Chondrocyte (in vitro differentiated cells): ENCODE data around the gene SLC43A3. TPM values are rescaled to one million over a fixed set of nuclear protein-coding genes. Genes with fewer than 3 reads are reported as not detected.

Source experiments
- DNase-seq: peaks from one replicate; pipeline ENCODE4 v3.0.0; 2021; ENCODE audit warnings: mixed read lengths, low spot score
- H3K27ac Mint-ChIP-seq: one replicate; pipeline ENCODE4 v1.8.0; 2021; ENCODE audit warnings: mild to moderate bottlenecking, moderate library complexity, mixed read lengths; ENCODE audit not compliant: unreplicated experiment
- H3K27me3 Mint-ChIP-seq: 2 replicates; pipeline ENCODE4 v1.8.0; 2021; ENCODE audit warnings: low read depth, mixed read lengths
- H3K36me3 Mint-ChIP-seq: 2 replicates; pipeline ENCODE4 v1.8.0; 2021; ENCODE audit warnings: low read depth, mixed read lengths
- H3K4me1 Mint-ChIP-seq: 2 replicates; pipeline ENCODE4 v1.8.0; 2021; ENCODE audit warnings: low read depth, mild to moderate bottlenecking, mixed read lengths
- H3K4me3 Mint-ChIP-seq: one replicate; pipeline ENCODE4 v1.8.0; 2021; ENCODE audit warnings: mild to moderate bottlenecking, moderate library complexity, mixed read lengths; ENCODE audit not compliant: unreplicated experiment
- H3K9me3 Mint-ChIP-seq: 2 replicates; pipeline ENCODE4 v1.8.0; 2021; ENCODE audit warnings: low read depth, mixed read lengths
- CTCF ChIP-seq: fragments of 200-600 bp; sonication (generic); IDR thresholded peaks from 2 replicates; pipeline ENCODE4 v1.5.0; 2021; ENCODE audit warnings: antibody characterized with exemption, mild to moderate bottlenecking, moderate library complexity
- total RNA-seq: library from RNA; stranded (reverse); gene quantifications from 3 replicates; pipeline ENCODE4 v1.2.1, GENCODE V29; 2021

SLC43A3 gene
- total RNA-seq, 1 donor from 2014 or later: 12.4 TPM

DNA sequence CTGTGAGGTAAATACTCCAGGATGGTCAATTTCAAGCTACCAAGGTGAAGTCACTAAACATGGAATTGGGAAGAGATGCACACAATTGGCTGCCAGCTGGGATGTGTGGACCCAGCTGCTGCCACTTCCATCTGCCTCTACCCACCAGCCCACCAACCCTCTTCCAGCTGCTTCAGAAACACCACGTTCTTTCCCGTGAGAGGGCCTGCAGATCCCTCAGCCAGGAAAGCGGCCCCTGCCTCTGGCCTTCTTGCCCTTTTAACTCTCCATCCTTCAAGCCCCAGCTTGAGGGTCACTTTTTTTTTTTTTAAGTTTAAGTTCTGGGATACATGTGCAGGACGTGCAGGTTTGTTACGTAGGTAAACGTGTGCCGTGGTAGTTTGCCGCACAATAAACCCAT is 65.9 kb downstream of the SLC43A3 start:
- peaks cover 33% of the 10 kb centered on the region for H3K27me3 Mint-ChIP-seq
- H3K27ac Mint-ChIP-seq: no peak overlapping the region
- H3K9me3 Mint-ChIP-seq: no peaks in the 10 kb centered on the region
- no peak overlapping the region for H3K4me3 Mint-ChIP-seq
- no peak for TF ChIP-seq CTCF
- no peaks in the 10 kb centered on the region for H3K36me3 Mint-ChIP-seq
- DNase-seq: no peak
- H3K4me1 Mint-ChIP-seq: peaks cover 4% of the 10 kb centered on the region

DNA sequence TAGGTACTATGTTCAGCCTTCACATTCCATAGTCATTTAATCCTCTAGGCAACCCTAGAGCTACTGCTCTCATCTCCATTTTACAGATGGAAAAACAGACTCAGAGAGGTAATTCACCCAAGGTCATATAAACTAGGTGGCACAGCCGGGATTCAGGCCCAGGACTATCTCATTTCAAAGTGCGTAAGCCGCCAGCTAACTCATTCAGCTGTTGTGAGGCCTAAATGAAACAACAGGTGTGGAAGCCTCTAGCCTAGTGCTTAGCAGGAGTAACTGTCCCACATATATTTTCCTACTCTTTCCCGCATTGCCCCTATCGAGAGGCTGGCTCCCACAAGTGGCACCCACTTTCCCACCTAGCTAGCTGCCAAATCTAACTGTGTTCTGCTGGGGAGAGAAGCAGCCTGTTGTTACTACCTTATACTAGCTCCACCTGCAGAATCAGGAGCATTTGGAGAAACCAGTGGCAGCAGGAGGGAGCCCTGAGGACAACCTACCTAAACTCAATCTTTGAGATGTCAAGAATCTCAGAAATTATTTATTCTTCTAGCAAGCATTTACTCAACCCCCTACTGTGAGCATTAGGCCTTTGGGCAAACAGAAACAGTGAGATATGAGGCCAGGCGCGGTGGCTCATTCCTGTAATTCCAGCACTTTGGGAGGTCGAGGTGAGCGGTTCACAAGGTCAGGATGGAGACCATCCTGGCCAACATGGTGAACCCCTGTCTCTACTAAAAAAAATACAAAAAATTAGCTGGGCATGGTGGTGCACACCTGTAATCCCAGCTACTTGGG is 66.8 kb downstream of the SLC43A3 start:
- no peak for DNase-seq
- Mint-ChIP-seq H3K9me3 (no peaks in the 10 kb centered on the region), H3K27ac (no peak overlapping the region), H3K27me3 (peaks cover 28% of the 10 kb centered on the region), H3K4me3 (no peak overlapping the region), H3K36me3 (no peaks in the 10 kb centered on the region), H3K4me1 (peaks cover 4% of the 10 kb centered on the region)
- no peak for TF ChIP-seq CTCF

- Mint-ChIP-seq H3K4me1 (peaks cover 4% of the 10 kb centered on the region), H3K27me3 (peaks cover 26% of the 10 kb centered on the region), H3K36me3 (no peaks in the 10 kb centered on the region), H3K4me3 (no peak overlapping the region), H3K9me3 (no peaks in the 10 kb centered on the region), H3K27ac (no peak overlapping the region)
- DNase-seq: no peak
- TF ChIP-seq CTCF: no peak
Measured at GRCh38 chr11:57359396-57359795, 67.5 kb downstream of the SLC43A3 start.

DNA sequence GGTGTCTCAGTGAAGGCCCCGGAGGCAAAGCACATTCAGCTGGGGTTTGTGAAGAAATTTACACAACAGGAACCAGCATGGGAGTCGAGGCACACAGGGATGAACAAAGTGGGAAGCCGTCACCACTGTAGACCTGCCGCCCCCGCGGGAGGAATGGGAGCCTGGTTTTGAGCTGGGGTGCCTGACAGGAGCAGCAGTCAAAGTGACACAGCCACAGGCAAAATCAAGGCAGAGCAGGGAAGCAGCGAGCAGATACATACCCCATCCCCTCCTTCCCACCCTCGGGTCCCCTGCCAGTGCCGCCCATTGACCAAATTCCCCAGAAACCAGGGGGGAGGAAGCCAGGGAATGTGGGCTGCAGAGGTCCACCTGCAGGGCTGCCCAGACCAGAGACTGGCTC is 67.9 kb downstream of the SLC43A3 start:
- Mint-ChIP-seq H3K9me3 (no peaks in the 10 kb centered on the region), H3K4me1 (peaks cover 4% of the 10 kb centered on the region), H3K27me3 (peaks cover 23% of the 10 kb centered on the region), H3K27ac (no peak overlapping the region), H3K36me3 (no peaks in the 10 kb centered on the region), H3K4me3 (no peak overlapping the region)
- DNase-seq: no peak
- no peak for TF ChIP-seq CTCF

- Mint-ChIP-seq H3K27me3 (peaks cover 20% of the 10 kb centered on the region), H3K4me3 (no peak overlapping the region), H3K4me1 (peaks cover 4% of the 10 kb centered on the region), H3K9me3 (no peaks in the 10 kb centered on the region), H3K27ac (no peak overlapping the region), H3K36me3 (no peaks in the 10 kb centered on the region)
- no peak for DNase-seq
- no peak for TF ChIP-seq CTCF
Measured at GRCh38 chr11:57358543-57358961, 68.4 kb downstream of the SLC43A3 start.
